ENCODE results near the gene CISD1. TPM values are rescaled to one million over a fixed set of nuclear protein-coding genes. Genes with fewer than 3 reads are reported as not detected.

The CISD1 gene
- total and polyA plus RNA-seq, 10 of the 15 experiments (the other 5 are each of a cell fraction or from before 2014, with no cell fraction given), result 23.0 to 162 (median 58.5) TPM

GRCh38 chr10:58280477-58280876 is 11.5 kb downstream of the CISD1 start:
- CTCF ChIA-PET, result interaction anchor here (0.6 to 7.7 kb wide), 8 partner anchors 10 to 735 kb away, joined by 3 to 59 read pairs (median 4); partner anchors contain the start of gene CISD1
- no peak for DNase-seq (ENCODE audit: low read depth, low spot score)
- FAIRE-seq, result no peak
- in situ Hi-C loops (cut with MboI), result no loop called here
- RAD21 ChIA-PET (ENCODE audit: unreplicated experiment), result interaction anchor here (1.0 to 1.4 kb wide), 3 partner anchors 9 to 13 kb away, joined by 3 to 4 read pairs (median 4); no protein-coding TSS in a partner anchor
- Histone ChIP-seq H2AFZ (ENCODE audit: control insufficient read depth, low read depth, low read length) (no peak overlapping the region), H3K27ac (ENCODE audit: control insufficient read depth, insufficient read depth) (no peak overlapping the region), H3K9me3 (replicated peaks; ENCODE audit: control insufficient read depth, insufficient read depth, low read length) (no peaks in the 10 kb centered on the region), H3K27me3 (replicated peaks in 1 of 2; ENCODE audit: control insufficient read depth in 2 of 2, insufficient read depth in 2 of 2, low read length in 1 of 2) (no peaks in the 10 kb centered on the region), H3K4me2 (ENCODE audit: control insufficient read depth, insufficient read depth) (no peak overlapping the region), H3K4me1 (ENCODE audit: control insufficient read depth, insufficient read depth, low read length) (peaks cover 13% of the 10 kb centered on the region), H3K9ac (ENCODE audit: control insufficient read depth, insufficient read depth, low read length) (no peak overlapping the region), H4K20me1 (ENCODE audit: control insufficient read depth, insufficient read depth) (no peaks in the 10 kb centered on the region), H3K36me3 (ENCODE audit: control insufficient read depth in 2 of 2, insufficient read depth in 2 of 2, low read length in 1 of 2) (no peaks in the 10 kb centered on the region; a peak in 1 of 4 replicates), H3K79me2 (ENCODE audit: control insufficient read depth, insufficient read depth, low read length) (no peaks in the 10 kb centered on the region), H3K4me3 (no peak overlapping the region)
- TF ChIP-seq GABPA (IDR thresholded peaks at IDR 0.05; ENCODE audit: low read depth) (no peak), YY1 (IDR thresholded peaks at IDR 0.05; ENCODE audit: low read depth, low read length) (no peak)
- TF ChIP-seq, protein P1, sequence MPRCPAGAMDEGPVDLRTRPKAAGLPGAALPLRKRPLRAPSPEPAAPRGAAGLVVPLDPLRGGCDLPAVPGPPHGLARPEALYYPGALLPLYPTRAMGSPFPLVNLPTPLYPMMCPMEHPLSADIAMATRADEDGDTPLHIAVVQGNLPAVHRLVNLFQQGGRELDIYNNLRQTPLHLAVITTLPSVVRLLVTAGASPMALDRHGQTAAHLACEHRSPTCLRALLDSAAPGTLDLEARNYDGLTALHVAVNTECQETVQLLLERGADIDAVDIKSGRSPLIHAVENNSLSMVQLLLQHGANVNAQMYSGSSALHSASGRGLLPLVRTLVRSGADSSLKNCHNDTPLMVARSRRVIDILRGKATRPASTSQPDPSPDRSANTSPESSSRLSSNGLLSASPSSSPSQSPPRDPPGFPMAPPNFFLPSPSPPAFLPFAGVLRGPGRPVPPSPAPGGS (IDR thresholded peaks at IDR 0.05; ENCODE audit: borderline replicate concordance, insufficient read depth, low read depth, low read length, poor library complexity, severe bottlenecking), result no peak
- SMC1A ChIA-PET (ENCODE audit: uncharacterized antibody, unreplicated experiment), result interaction anchor here (0.6 to 1.7 kb wide), 5 partner anchors 10 to 250 kb away, joined by 3 to 9 read pairs (median 5); partner anchors contain the start of gene CISD1
- POLR2A ChIA-PET, result no interaction called here
- intact Hi-C loops (cut with micrococcal nuclease; ENCODE audit: unreplicated experiment), result no loop called here
- BruUV-seq (replicated peaks), result no TSS peak
- 94% methylated on average over 3 of the region's 3 CpGs for WGBS (ENCODE audit: insufficient coverage, insufficient replicate concordance, low lambda C conversion rate, missing lambda C conversion rate)
- ATAC-seq, result no peak

- CTCF ChIA-PET, result interaction anchor here (0.5 to 7.7 kb wide), 4 partner anchors 10 to 478 kb away, joined by 3 to 59 read pairs (median 3); no protein-coding TSS in a partner anchor
- TF ChIP-seq, protein P2, sequence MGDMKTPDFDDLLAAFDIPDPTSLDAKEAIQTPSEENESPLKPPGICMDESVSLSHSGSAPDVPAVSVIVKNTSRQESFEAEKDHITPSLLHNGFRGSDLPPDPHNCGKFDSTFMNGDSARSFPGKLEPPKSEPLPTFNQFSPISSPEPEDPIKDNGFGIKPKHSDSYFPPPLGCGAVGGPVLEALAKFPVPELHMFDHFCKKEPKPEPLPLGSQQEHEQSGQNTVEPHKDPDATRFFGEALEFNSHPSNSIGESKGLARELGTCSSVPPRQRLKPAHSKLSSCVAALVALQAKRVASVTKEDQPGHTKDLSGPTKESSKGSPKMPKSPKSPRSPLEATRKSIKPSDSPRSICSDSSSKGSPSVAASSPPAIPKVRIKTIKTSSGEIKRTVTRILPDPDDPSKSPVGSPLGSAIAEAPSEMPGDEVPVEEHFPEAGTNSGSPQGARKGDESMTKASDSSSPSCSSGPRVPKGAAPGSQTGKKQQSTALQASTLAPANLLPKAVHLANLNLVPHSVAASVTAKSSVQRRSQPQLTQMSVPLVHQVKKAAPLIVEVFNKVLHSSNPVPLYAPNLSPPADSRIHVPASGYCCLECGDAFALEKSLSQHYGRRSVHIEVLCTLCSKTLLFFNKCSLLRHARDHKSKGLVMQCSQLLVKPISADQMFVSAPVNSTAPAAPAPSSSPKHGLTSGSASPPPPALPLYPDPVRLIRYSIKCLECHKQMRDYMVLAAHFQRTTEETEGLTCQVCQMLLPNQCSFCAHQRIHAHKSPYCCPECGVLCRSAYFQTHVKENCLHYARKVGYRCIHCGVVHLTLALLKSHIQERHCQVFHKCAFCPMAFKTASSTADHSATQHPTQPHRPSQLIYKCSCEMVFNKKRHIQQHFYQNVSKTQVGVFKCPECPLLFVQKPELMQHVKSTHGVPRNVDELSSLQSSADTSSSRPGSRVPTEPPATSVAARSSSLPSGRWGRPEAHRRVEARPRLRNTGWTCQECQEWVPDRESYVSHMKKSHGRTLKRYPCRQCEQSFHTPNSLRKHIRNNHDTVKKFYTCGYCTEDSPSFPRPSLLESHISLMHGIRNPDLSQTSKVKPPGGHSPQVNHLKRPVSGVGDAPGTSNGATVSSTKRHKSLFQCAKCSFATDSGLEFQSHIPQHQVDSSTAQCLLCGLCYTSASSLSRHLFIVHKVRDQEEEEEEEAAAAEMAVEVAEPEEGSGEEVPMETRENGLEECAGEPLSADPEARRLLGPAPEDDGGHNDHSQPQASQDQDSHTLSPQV (IDR thresholded peaks at IDR 0.05), result no peak
- TF ChIP-seq SUZ12 (IDR thresholded peaks at IDR 0.05; ENCODE audit: unreplicated experiment) (no peak), YY1 (IDR thresholded peaks at IDR 0.05; ENCODE audit: low read depth, low read length) (no peak), TCF3 (IDR thresholded peaks at IDR 0.05; ENCODE audit: borderline replicate concordance, insufficient read depth, low read depth, low read length) (no peak), EZH2 (IDR thresholded peaks at IDR 0.05; ENCODE audit: borderline replicate concordance, control insufficient read depth, low read depth, low read length) (no peak), JUNB (IDR thresholded peaks at IDR 0.05) (no peak), ZNF384 (IDR thresholded peaks at IDR 0.05; ENCODE audit: borderline replicate concordance, low read depth, low read length) (no peak), BCL11A (IDR thresholded peaks at IDR 0.05; ENCODE audit: low read depth, low read length) (no peak)
Observed at GRCh38 chr10:58281092-58281752, 12.3 kb downstream of the CISD1 start.

More at GRCh38 chr10:58281092-58281752, 12.3 kb downstream of the CISD1 start:
- 98% methylated on average over 2 of the region's 2 CpGs for WGBS (ENCODE audit: insufficient coverage, insufficient replicate concordance, low lambda C conversion rate, missing lambda C conversion rate)
- no peak for FAIRE-seq
- no peaks in the 10 kb centered on the region for H4K20me1 ChIP-seq (ENCODE audit: control insufficient read depth, insufficient read depth)
- no peak overlapping the region for H2AFZ ChIP-seq (ENCODE audit: control insufficient read depth, low read depth, low read length)
- in situ Hi-C loops (cut with MboI), result no loop called here
- no peak overlapping the region for H3K27ac ChIP-seq (ENCODE audit: control insufficient read depth, insufficient read depth)
- H3K79me2 ChIP-seq (ENCODE audit: control insufficient read depth, insufficient read depth, low read length), result no peaks in the 10 kb centered on the region
- H3K4me2 ChIP-seq (ENCODE audit: control insufficient read depth, insufficient read depth), result 0 out of 2 replicates have a peak overlapping the region, but pooled peaks have one; percentile 4
- H3K27me3 ChIP-seq (replicated peaks in 1 of 2; ENCODE audit: control insufficient read depth in 2 of 2, insufficient read depth in 2 of 2, low read length in 1 of 2), result no peaks in the 10 kb centered on the region
- intact Hi-C loops (cut with micrococcal nuclease; ENCODE audit: unreplicated experiment), result no loop called here
- ATAC-seq, result peak; percentile 14; the same call in 1 of the 3 replicates
- BruUV-seq (replicated peaks), result no TSS peak
- POLR2A ChIA-PET, result no interaction called here
- no peak for DNase-seq (ENCODE audit: low read depth, low spot score)
- H3K9me3 ChIP-seq (replicated peaks; ENCODE audit: control insufficient read depth, insufficient read depth, low read length), result no peaks in the 10 kb centered on the region
- H3K4me3 ChIP-seq, result no peak overlapping the region
- no peak overlapping the region for H3K9ac ChIP-seq (ENCODE audit: control insufficient read depth, insufficient read depth, low read length)
- SMC1A ChIA-PET (ENCODE audit: uncharacterized antibody, unreplicated experiment), result interaction anchor here (1.3 to 1.7 kb wide), 3 partner anchors 9 to 15 kb away, joined by 5 to 9 read pairs (median 5); partner anchors contain the start of gene CISD1
- no peaks in the 10 kb centered on the region; a peak in 1 of 4 replicates for H3K36me3 ChIP-seq (ENCODE audit: control insufficient read depth in 2 of 2, insufficient read depth in 2 of 2, low read length in 1 of 2)
- H3K4me1 ChIP-seq (ENCODE audit: control insufficient read depth, insufficient read depth, low read length), result peaks cover 13% of the 10 kb centered on the region
- RAD21 ChIA-PET (ENCODE audit: unreplicated experiment), result interaction anchor here (1.0 to 1.4 kb wide), 2 partner anchors 10 to 12 kb away, joined by 3 to 4 read pairs; no protein-coding TSS in a partner anchor

Measured in GM12878 (cell line).